Loucy (cell line): ENCODE data around the gene PAK4.
A peak's percentile ranks its signal among the peaks of the same experiment; 100 is the strongest.

ENCODE experiments used
- H2AFZ ChIP-seq: fragments of 200-600 bp; sonication (generic); 2 replicates; pipeline ENCODE4 v1.6.0; 2016; ENCODE audit warnings: antibody characterized with exemption, mild to moderate bottlenecking, low read length, moderate library complexity
- H3F3A ChIP-seq: fragments of 200-600 bp; 2 replicates; pipeline ENCODE4 v1.6.0; 2016; ENCODE audit warnings: antibody characterized with exemption, low read depth, mild to moderate bottlenecking
- H3K27me3 ChIP-seq: fragments of 200-600 bp; sonication (generic); 2 replicates; pipeline ENCODE4 v1.6.1; 2014; ENCODE audit warnings: low read length, mild to moderate bottlenecking; ENCODE audit not compliant: insufficient read depth, poor library complexity, severe bottlenecking
- H3K36me3 ChIP-seq: fragments of 200-600 bp; sonication (generic); 2 replicates; pipeline ENCODE4 v1.6.1; 2016; ENCODE audit warnings: low read length; ENCODE audit not compliant: insufficient read depth
- H3K4me1 ChIP-seq: fragments of 200-600 bp; sonication (generic); 2 replicates; pipeline ENCODE4 v1.5.1; 2014; ENCODE audit warnings: low read length, mild to moderate bottlenecking; ENCODE audit not compliant: insufficient read depth, poor library complexity, severe bottlenecking
- H3K4me2 ChIP-seq: fragments of 200-600 bp; sonication (generic); 2 replicates; pipeline ENCODE4 v1.6.0; 2014; ENCODE audit warnings: antibody characterized with exemption, low read length, low read depth, mild to moderate bottlenecking; ENCODE audit not compliant: poor library complexity, severe bottlenecking
- H3K4me3 ChIP-seq: fragments of 200-600 bp; sonication (generic); 2 replicates; pipeline ENCODE4 v1.5.1; 2014; ENCODE audit warnings: low read length, mild to moderate bottlenecking, mixed read lengths; ENCODE audit not compliant: poor library complexity, severe bottlenecking
- H3K79me2 ChIP-seq: fragments of 200-600 bp; sonication (generic); 2 replicates; pipeline ENCODE4 v1.6.1; 2014; ENCODE audit warnings: low read length; ENCODE audit not compliant: insufficient read depth
- H3K9ac ChIP-seq: fragments of 200-600 bp; sonication (generic); 2 replicates; pipeline ENCODE4 v1.6.0; 2014; ENCODE audit warnings: mild to moderate bottlenecking, low read depth, low read length, moderate library complexity; ENCODE audit not compliant: poor library complexity, severe bottlenecking
- H3K9me2 ChIP-seq: fragments of 200-600 bp; sonication (generic); replicated peaks from 2 replicates; pipeline ENCODE4 v1.6.1; 2016; ENCODE audit warnings: low read depth, low read length, mixed read lengths
- H3K9me3 ChIP-seq: fragments of 200-600 bp; sonication (generic); 2 replicates; pipeline ENCODE4 v1.6.1; 2014; ENCODE audit warnings: mild to moderate bottlenecking, antibody characterized with exemption, low read length, low read depth; ENCODE audit not compliant: insufficient read depth
- H4K20me1 ChIP-seq: fragments of 200-600 bp; sonication (generic); 2 replicates; pipeline ENCODE4 v1.6.0; 2014; ENCODE audit warnings: antibody characterized with exemption, low read length, mild to moderate bottlenecking; ENCODE audit not compliant: insufficient read depth, poor library complexity, severe bottlenecking
- EZH2phosphoT487 ChIP-seq: fragments of 200-600 bp; IDR thresholded peaks from 2 replicates; pipeline ENCODE4 v1.6.1; 2018; ENCODE audit warnings: antibody characterized with exemption, mild to moderate bottlenecking, moderate library complexity, borderline replicate concordance
- TF ChIP-seq, protein P1 (sequence below): fragments of 200-600 bp; sonication (generic); conservative IDR thresholded peaks from 2 replicates; pipeline ENCODE4 v1.5.1; 2014; ENCODE audit warnings: mild to moderate bottlenecking, antibody characterized with exemption, low read length

The PAK4 gene

DNA sequence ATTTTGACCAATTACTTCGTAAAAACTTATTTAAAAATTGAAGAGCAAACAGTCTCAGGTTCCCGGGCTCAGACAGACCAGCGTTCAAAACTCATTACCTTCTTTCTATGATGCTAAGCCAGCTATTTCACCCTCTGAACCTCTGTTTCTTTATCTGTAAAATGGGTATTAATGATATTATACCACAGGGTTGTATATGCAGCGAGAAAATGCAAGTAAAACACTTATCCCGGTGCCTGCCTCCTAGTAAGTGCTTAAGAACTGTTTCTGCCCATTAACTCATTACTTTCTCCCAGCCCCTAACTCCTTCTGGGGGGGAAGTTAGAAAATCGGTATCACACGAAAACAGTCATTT, 410 bp upstream of the PAK4 start:
- Histone ChIP-seq H4K20me1 (peaks cover 25% of the 10 kb centered on the region), H3K4me3 (peak overlapping the region; percentile 94), H3K9me2 (no peaks in the 10 kb centered on the region), H3K4me2 (peak overlapping the region; percentile 56), H3K9me3 (no peaks in the 10 kb centered on the region), H3K4me1 (peaks cover 31% of the 10 kb centered on the region), H3K36me3 (no peaks in the 10 kb centered on the region), H3F3A (no peaks in the 10 kb centered on the region), H3K79me2 (peaks cover 44% of the 10 kb centered on the region), H3K9ac (peak overlapping the region; percentile 94), H2AFZ (peak overlapping the region; percentile 65), H3K27me3 (no peaks in the 10 kb centered on the region)
- TF ChIP-seq, protein P1, sequence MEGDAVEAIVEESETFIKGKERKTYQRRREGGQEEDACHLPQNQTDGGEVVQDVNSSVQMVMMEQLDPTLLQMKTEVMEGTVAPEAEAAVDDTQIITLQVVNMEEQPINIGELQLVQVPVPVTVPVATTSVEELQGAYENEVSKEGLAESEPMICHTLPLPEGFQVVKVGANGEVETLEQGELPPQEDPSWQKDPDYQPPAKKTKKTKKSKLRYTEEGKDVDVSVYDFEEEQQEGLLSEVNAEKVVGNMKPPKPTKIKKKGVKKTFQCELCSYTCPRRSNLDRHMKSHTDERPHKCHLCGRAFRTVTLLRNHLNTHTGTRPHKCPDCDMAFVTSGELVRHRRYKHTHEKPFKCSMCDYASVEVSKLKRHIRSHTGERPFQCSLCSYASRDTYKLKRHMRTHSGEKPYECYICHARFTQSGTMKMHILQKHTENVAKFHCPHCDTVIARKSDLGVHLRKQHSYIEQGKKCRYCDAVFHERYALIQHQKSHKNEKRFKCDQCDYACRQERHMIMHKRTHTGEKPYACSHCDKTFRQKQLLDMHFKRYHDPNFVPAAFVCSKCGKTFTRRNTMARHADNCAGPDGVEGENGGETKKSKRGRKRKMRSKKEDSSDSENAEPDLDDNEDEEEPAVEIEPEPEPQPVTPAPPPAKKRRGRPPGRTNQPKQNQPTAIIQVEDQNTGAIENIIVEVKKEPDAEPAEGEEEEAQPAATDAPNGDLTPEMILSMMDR: no peak
- no peak for TF ChIP-seq EZH2phosphoT487

DNA sequence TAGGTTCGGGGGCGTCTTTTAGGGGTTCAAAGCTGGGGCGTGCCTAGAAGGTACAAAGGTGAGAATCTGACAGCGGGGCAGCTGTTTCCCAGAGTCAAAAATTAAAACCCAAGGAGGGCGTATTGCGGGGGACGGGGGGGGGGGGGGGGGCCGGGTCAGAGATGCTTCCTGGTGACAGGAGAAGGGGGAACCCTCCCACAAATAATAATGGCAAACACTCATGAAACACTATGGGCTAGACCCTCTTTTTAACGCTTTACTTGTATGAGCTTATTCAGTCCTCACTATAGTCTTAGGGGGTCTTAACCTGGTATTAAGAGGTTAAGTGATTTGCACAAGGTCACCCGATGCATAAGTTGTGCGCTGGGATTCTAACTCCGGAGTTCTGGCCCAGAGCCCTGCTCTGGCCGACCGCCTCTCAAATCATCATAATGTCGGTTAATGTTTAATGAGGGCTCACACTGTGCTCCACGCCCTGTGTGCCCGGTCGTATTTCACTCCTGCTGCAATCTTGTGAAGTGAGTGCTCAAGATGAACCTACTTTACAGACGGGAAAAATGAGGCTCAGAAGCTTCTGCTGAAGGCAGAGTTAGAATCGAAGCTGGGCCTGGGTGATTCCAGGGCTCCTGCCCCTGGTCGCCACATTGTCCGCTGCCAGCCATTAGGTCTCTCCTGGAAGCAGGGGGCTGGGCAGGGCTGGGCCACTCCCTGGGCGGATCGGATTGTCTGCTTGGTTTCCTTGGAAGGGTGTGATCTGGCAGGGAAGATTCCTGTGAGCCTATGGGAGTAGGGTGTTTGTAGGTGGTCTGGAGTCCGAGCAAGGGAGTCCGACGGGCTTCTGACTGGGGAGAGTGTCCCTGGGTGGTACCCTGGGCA, 964 bp downstream of the PAK4 start:
- Histone ChIP-seq H3K4me1 (peaks cover 40% of the 10 kb centered on the region), H3K36me3 (no peaks in the 10 kb centered on the region), H2AFZ (peak overlapping the region; percentile 85; the same call in 1 of the 2 replicates), H4K20me1 (peaks cover 30% of the 10 kb centered on the region), H3K4me3 (peak overlapping the region; percentile 94), H3K9me3 (no peaks in the 10 kb centered on the region), H3K9me2 (no peaks in the 10 kb centered on the region), H3K4me2 (peak overlapping the region; percentile 94), H3K79me2 (peaks cover 57% of the 10 kb centered on the region), H3F3A (no peaks in the 10 kb centered on the region), H3K9ac (peak overlapping the region; percentile 94), H3K27me3 (no peaks in the 10 kb centered on the region)
- TF ChIP-seq EZH2phosphoT487: no peak
- TF ChIP-seq, protein P1: no peak

DNA sequence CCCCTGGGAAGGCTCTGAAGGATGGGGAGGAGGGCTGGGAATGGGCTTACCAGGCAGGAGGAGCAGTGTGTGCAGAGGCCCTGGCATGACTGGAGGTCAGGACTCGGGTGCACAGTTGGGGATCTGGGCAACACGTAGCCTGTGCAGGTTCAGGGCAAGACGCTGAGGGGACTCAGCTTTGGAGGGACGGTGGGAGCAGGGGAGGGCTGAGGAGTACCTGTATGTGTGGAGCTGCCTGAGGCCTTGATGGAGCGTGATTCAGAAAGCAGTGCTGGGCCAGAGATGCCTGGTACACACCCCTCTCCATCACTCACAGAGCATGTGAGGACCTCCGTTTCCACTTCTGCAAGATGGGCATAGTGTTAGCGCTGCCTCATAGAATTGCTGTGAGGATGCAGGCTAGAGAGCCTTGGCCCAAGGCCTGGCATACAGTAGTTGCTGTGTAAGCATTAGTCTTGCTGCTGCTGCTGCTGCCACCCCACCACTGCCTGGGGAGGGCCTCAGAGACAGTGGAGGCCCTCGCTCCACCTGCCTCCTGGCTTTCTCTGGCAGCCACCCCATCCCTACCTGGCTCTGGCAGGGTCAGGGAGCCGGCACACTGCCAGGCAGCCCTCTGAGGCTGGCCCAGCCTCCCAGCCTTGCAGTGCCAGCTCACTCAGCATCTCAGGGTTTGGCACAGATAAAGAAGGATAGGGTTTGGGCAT, 2.4 kb downstream of the PAK4 start:
- Histone ChIP-seq H4K20me1 (peaks cover 33% of the 10 kb centered on the region), H3K9me3 (no peaks in the 10 kb centered on the region), H3K79me2 (peaks cover 71% of the 10 kb centered on the region), H3K9ac (peak overlapping the region; percentile 94), H3K27me3 (no peaks in the 10 kb centered on the region), H3F3A (no peaks in the 10 kb centered on the region), H3K9me2 (no peaks in the 10 kb centered on the region), H3K36me3 (no peaks in the 10 kb centered on the region), H3K4me1 (peaks cover 40% of the 10 kb centered on the region), H2AFZ (no peak overlapping the region), H3K4me2 (peak overlapping the region; percentile 94), H3K4me3 (peak overlapping the region; percentile 94)
- TF ChIP-seq EZH2phosphoT487: no peak
- TF ChIP-seq, protein P1: no peak
